Kidney (tissue), 14 donors: ENCODE results near the gene ATP6V1F. TPM values are rescaled to one million over a fixed set of nuclear protein-coding genes. Genes with fewer than 3 reads are reported as not detected.
A peak's percentile ranks its signal among the peaks of the same experiment; 100 is the strongest.

Source experiments
- DNase-seq, 5 donors: peaks; one replicate each; pipeline ENCODE4 v3.0.0-alpha.2; 2013 to 2020
- FAIRE-seq: peaks from 2 replicates; lab custom pipeline; 2012; peaks lifted over from hg19 to GRCh38; lab: Jason Lieb, UNC
- H3K27ac ChIP-seq, 2 donors: one replicate each; pipeline ENCODE4 v1.7.0; 2013; ENCODE audit warnings: low read depth in 2 of 2, low read length in 2 of 2, inconsistent platforms in 1 of 2
- H3K27me3 ChIP-seq: one replicate; pipeline ENCODE4 v1.7.1; 2013; ENCODE audit warnings: low read length, inconsistent platforms; ENCODE audit not compliant: control insufficient read depth, insufficient read depth
- H3K36me3 ChIP-seq, 3 donors: one replicate each; pipeline versions ENCODE4 v1.7.0 to v1.7.1; 2013; ENCODE audit warnings: low read length in 3 of 3, control low read depth in 1 of 3, inconsistent platforms in 1 of 3; ENCODE audit not compliant: insufficient read depth in 3 of 3, control insufficient read depth in 2 of 3
- H3K4me1 ChIP-seq, 3 donors: one replicate each; pipeline versions ENCODE4 v1.7.0 to v1.7.1; 2013; ENCODE audit warnings: low read length in 3 of 3, inconsistent platforms in 1 of 3, low read depth in 1 of 3; ENCODE audit not compliant: control insufficient read depth in 2 of 3, insufficient read depth in 2 of 3
- H3K4me3 ChIP-seq, 3 donors: one replicate each; pipeline versions ENCODE4 v1.7.0 to v1.8.1; 2013; ENCODE audit warnings: low read length in 3 of 3, control low read depth in 1 of 3, inconsistent platforms in 1 of 3
- H3K9ac ChIP-seq, 3 donors: one replicate each; pipeline versions ENCODE4 v1.7.0 to v1.7.1; 2013; ENCODE audit warnings: low read length in 3 of 3, control low read depth in 1 of 3, inconsistent platforms in 1 of 3
- H3K9me3 ChIP-seq, 3 donors: one replicate each; pipeline versions ENCODE4 v1.7.0 to v1.7.1; 2013; ENCODE audit warnings: low read length in 3 of 3, control low read depth in 1 of 3, inconsistent platforms in 1 of 3; ENCODE audit not compliant: control insufficient read depth in 2 of 3, insufficient read depth in 1 of 3
- intact Hi-C: fragments of 100-400 bp; cut with DNase I; formaldehyde crosslinking; loops from one replicate; pipeline ENCODE4 v1.11.1; 2022
- polyA plus RNA-seq: library from polyadenylated mRNA; stranded (reverse); fragments of 350-450 nt; fragmentation: Illumina TruSeq; extraction: RNeasy Lipid Tissue Mini Kit (QIAGEN cat#74804); gene quantifications from one replicate; pipeline ENCODE4 v1.2.3, GENCODE V29; 2014; ENCODE audit warnings: low read depth, low replicate concordance; ENCODE audit not compliant: insufficient read depth
- total RNA-seq: library from RNA; stranded (reverse); fragmentation: NEBNext Ultra II Directional; extraction: Animal tissue kit (Norgen Biotek cat#: 25700); gene quantifications from one replicate; pipeline ENCODE4 v1.2.1, GENCODE V29; 2021
- TF ChIP-seq, protein P1 (sequence below): IDR thresholded peaks from 3 replicates; pipeline ENCODE4 v1.5.1; 2012; ENCODE audit warnings: mild to moderate bottlenecking, moderate library complexity, borderline replicate concordance; ENCODE audit not compliant: insufficient read depth; ENCODE audit errors: extremely low read depth
- donor health status: control.
- donor health status: control.
- donor health status: control.
- donor health status: control.
- donor health status: control.
- donor health status: DM: yes; HTN: yes; CAD: no.
- donor health status: Normal renal cell carcinoma (clear cell type).

The ATP6V1F gene
- total and polyA plus RNA-seq, 2 donors from 2014 or later: 161 to 684 TPM

DNA sequence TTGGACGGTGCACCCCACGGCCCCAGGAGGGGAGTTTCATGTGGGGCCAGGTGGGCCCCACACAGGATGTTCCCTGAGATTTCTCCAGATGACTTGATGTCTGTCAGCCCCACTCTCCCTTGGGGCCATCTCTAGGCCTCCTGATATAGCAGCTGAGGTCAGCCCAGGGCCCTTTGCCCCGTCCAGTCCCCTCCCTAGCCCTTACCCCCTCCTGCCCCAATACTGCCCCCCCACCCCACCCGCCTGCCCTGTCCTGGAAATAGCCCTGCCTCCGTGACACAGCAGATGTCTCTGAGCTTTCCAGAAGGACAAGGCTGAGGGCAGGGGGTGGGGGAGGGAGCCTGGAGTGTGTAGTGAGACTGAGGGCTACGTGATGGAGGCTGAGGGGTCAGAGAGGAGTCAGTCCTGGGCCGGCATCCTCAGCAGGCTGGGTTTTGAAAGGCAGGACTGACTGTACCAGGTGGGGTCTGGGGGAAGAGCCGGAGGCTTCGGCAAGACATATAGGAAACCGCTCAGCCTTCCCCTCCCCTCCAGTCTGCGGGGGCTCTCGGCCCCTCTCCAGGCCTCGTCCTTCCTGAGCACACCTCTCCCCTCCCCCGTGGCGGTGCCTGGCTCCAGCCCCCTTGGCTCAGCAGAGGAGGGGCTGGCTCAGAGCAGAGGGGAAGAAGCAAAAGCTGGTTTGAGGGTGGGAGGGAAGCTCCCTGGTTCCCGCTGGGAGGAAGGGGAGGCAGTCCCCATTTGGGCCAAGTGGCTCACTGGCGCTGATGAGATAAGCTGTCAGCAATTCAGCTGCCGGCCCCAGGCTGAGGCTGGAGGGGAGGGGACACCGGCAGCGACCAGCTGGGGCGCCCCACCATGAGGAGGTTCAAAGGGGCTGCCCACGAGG lies 30.4 kb upstream of the ATP6V1F start:
- H3K36me3 ChIP-seq: no peaks in the 10 kb centered on the region
- no peak overlapping the region for H3K27ac ChIP-seq
- H3K4me1 ChIP-seq: peaks cover 0 to 6% (median 0%) of the 10 kb centered on the region in 3 donors
- TF ChIP-seq, protein P1, sequence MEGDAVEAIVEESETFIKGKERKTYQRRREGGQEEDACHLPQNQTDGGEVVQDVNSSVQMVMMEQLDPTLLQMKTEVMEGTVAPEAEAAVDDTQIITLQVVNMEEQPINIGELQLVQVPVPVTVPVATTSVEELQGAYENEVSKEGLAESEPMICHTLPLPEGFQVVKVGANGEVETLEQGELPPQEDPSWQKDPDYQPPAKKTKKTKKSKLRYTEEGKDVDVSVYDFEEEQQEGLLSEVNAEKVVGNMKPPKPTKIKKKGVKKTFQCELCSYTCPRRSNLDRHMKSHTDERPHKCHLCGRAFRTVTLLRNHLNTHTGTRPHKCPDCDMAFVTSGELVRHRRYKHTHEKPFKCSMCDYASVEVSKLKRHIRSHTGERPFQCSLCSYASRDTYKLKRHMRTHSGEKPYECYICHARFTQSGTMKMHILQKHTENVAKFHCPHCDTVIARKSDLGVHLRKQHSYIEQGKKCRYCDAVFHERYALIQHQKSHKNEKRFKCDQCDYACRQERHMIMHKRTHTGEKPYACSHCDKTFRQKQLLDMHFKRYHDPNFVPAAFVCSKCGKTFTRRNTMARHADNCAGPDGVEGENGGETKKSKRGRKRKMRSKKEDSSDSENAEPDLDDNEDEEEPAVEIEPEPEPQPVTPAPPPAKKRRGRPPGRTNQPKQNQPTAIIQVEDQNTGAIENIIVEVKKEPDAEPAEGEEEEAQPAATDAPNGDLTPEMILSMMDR: no peak
- no peak overlapping the region for H3K4me3 ChIP-seq
- intact Hi-C loops: no loop called here
- H3K9ac ChIP-seq: no peak overlapping the region
- no peaks in the 10 kb centered on the region for H3K9me3 ChIP-seq
- H3K27me3 ChIP-seq: no peaks in the 10 kb centered on the region
- FAIRE-seq: no peak
- DNase-seq: peak in 4 of 5 donors; percentile 68 to 85 (median 72)

DNA sequence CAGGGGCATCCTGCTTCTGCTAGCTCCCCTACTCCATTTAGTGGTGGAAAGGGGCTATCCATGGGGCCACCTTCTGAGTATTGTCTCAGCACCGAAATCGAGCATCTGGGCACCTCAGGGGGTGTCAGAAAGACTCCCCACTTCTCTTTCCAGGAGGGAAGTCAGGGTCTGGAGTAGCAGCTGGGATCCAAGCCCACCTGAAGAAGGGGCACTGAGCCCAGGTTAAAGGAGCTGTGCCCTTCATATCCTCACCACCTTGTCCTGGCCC lies 29.8 kb upstream of the ATP6V1F start:
- Histone ChIP-seq H3K9ac (no peak overlapping the region), H3K27ac (no peak overlapping the region), H3K4me1 (peaks cover 0 to 6% (median 0%) of the 10 kb centered on the region in 3 donors), H3K27me3 (no peaks in the 10 kb centered on the region), H3K36me3 (no peaks in the 10 kb centered on the region), H3K9me3 (no peaks in the 10 kb centered on the region), H3K4me3 (no peak overlapping the region)
- intact Hi-C loops: no loop called here
- DNase-seq: no peak
- FAIRE-seq: no peak
- TF ChIP-seq, protein P1: no peak

DNA sequence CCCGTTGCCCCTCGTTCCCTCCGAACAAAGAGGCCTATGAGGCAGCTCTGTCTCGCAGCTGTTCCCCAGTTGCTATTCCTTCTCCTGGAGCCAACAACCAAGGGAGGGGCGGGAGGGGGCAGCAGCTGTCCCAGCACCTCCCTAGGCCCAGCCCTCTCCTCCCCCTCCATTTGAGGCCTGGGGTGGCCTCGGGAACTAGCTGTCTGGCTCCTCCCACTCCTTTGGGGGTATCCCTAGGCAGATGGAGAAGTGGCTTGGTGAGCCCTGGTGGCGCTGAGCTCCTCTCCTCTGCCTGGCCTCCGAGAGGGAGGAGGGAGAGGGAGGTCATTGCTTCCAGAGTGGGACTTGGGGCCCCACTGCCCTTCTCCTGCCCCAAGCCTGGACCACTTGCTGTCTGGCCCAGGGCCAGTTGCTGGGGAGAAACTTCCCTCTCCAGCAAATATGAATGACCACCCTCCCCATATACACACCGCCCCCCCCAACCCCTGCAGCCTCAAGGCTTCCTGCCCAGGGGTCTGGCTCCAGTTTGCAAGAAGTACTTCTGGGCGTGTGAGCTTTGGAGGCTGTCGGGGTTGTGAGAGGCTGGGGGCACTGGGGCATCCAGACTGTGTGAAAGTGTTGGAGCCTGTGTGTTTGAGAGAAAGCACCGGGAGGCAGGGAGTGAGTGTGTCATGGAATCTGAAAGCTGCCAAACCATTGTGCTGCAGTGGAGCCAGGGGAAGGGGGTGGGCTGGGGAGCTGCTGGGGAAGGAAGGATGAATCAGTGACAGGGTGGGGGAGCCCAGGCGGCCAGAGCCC lies 29.3 kb upstream of the ATP6V1F start:
- no peak for FAIRE-seq
- no peaks in the 10 kb centered on the region for H3K36me3 ChIP-seq
- intact Hi-C loops: no loop called here
- DNase-seq: peak in 4 of 5 donors; percentile 61 to 88 (median 70)
- H3K4me1 ChIP-seq: peaks cover 0 to 6% (median 0%) of the 10 kb centered on the region in 3 donors
- TF ChIP-seq, protein P1: no peak
- no peak overlapping the region for H3K27ac ChIP-seq
- H3K4me3 ChIP-seq: no peak overlapping the region
- H3K27me3 ChIP-seq: no peaks in the 10 kb centered on the region
- H3K9me3 ChIP-seq: no peaks in the 10 kb centered on the region
- H3K9ac ChIP-seq: no peak overlapping the region
